GM19455 (cell line): ENCODE measurements around the gene QPCT.
A peak's percentile ranks its signal among the peaks of the same experiment; 100 is the strongest.

Experiments
- ATAC-seq: cut with Tn5 transposase; IDR thresholded peaks from one replicate; pipeline ENCODE4 v1.9.1; 2021; ENCODE audit not compliant: unreplicated experiment

QPCT gene

GRCh38 chr2:37324786-37325624, 19.4 kb upstream of the QPCT start, which contains the start of gene PRKD3:
Gene PRKD3 (minus strand): TSS chr2:37324833. CDS start chr2:37316524, 8,309 bp downstream.
- peak; percentile 72 for ATAC-seq

- no peak for ATAC-seq
These were observed 18.8 kb upstream of the QPCT start for GRCh38 chr2:37325625-37326071.

- no peak for ATAC-seq
These were observed 18.1 kb upstream of the QPCT start for GRCh38 chr2:37326285-37326684.

- no peak for ATAC-seq
These were observed 17.4 kb upstream of the QPCT start for GRCh38 chr2:37326866-37327634.

GRCh38 chr2:37330681-37331080, 13.7 kb upstream of the QPCT start:
- no peak for ATAC-seq

- ATAC-seq: no peak
These were observed 11.9 kb upstream of the QPCT start for GRCh38 chr2:37332560-37332959.

- ATAC-seq: no peak
These were observed 11.2 kb upstream of the QPCT start for GRCh38 chr2:37333256-37333655.

GRCh38 chr2:37335604-37336003, 8.8 kb upstream of the QPCT start:
- no peak for ATAC-seq

- ATAC-seq: no peak
These were observed 6.7 kb upstream of the QPCT start for GRCh38 chr2:37337620-37338280.

- no peak for ATAC-seq
These were observed 5.5 kb upstream of the QPCT start for GRCh38 chr2:37338933-37339332.

- ATAC-seq: no peak
These were observed 3.8 kb upstream of the QPCT start for GRCh38 chr2:37340637-37341036.

- ATAC-seq: no peak
These were observed 1.7 kb upstream of the QPCT start for GRCh38 chr2:37342591-37343220.

- no peak for ATAC-seq
These were observed 644 bp upstream of the QPCT start for GRCh38 chr2:37343537-37344434.

- no peak for ATAC-seq
These were observed 3.7 kb downstream of the QPCT start for GRCh38 chr2:37348155-37348554.

- no peak for ATAC-seq
These were observed 4.9 kb downstream of the QPCT start for GRCh38 chr2:37349231-37349860.

- no peak for ATAC-seq
These were observed 5.6 kb downstream of the QPCT start for GRCh38 chr2:37350034-37350433.

GRCh38 chr2:37354531-37354930, 10.1 kb downstream of the QPCT start:
- no peak for ATAC-seq

GRCh38 chr2:37355735-37356134, 11.3 kb downstream of the QPCT start:
- no peak for ATAC-seq

GRCh38 chr2:37356299-37356698, 11.9 kb downstream of the QPCT start:
- ATAC-seq: no peak

- no peak for ATAC-seq
These were observed 12.6 kb downstream of the QPCT start for GRCh38 chr2:37357069-37357468.
